EL (cell line): ENCODE data around the gene LCAT.

Experiments used
- DNase-seq: peaks from one replicate; pipeline ENCODE4 v3.0.0-alpha.2; 2016

The LCAT gene

DNA sequence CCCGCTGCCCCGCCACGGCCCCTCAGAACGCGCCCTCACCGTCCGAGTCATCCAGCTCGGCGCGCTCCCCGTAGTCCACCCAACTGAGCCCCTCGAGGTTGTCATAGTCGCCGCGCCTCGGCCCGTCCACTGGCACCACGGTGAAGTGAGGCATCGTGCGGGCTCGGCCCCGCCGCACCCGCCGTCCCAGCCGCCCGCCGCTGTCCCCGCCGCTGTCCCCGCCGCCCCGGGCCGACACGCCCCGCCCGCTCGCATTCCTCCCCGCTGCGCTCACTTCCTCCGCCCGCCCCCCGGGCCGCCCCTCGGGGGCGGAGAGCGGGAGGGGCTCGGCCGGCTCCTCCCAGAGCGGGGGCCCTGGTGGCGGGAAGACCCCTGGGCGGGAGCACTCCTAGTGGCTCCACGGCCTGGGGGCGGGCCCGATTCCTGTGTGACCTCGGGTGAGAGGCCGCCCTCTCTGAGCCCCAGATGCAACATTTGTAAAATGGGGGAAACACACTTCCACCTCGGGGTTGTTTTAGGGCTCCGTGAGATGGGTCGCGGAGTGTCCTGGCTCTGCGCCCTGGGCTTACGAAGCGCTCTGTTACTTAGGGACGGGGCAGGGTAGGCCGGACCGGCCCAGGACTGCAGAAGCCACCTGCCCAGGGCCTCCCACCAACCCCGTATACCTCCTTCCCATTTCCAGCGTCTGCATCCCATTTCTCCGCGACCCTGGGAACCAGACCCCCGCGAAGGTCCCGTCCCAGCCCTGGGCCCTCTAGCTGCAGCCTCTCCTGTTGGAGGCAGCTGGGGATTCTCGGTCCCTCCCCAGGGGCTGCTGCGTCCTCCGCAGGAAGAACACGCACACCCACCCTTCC is 24.7 kb upstream of the LCAT start, which contains the start of gene SLC12A4:
Gene SLC12A4 (minus strand): TSS at position 238 of the 854 bp plus-strand sequence. CDS start 84 bp downstream, at position 154.
- DNase-seq = peak; percentile 89

DNA sequence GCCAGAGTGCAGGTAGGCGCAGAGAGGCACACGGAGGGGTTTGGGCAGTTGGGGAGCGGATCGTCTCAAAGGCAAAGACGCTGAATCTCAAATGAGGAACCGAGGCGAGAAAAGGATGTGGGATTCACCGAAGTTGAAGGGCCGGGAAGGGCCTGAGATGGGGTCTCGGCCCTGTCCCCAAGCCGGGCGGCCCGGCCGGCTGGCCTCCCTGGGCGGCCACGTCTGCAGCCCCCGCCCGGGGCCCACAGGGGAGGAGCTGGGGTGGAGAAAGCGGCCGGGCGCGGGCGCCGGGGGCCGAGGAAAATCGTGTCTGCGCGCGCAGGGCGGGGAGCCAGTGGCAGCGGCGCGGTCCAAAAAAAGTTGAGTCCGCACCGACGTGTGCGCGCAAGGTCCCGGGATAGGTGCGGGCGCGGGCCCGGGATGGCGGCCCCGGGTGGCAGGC is 24.1 kb upstream of the LCAT start:
- peak; percentile 30 for DNase-seq

DNA sequence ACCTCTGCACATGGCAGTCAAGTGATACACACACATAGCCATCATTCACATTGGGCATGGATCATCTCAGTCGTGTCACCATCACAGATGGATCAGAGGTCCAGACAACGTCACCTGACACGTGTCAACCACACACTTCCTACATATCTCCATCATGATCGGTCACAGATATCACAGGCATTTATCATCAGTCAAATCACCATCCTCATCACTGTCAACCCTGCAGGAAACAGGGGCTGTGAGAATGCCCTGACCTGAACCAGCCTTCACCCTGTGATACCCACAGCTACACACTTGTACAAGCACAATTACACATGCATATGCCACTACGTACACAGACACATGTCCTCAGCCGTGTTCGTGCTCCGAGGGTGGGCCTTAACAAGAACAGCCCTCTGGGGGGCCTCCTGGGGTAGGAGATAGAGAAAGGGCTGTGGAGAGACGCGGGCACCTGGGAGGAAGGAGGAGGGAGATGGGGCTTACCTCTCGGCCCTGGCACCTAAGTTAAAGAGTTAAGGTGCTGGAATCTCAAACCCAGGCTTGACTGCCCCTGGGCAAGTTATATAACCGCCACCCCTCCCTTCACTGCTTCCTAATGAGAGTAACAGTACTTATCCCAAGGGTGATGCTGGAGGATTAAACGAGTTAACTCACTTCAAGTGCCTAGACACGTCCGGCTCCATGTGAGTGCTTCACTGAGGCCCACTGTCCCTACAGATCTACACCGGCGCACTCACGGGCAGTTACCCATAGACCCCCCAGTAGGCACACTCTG is 23.4 kb upstream of the LCAT start:
- peak; percentile 45 for DNase-seq

DNA sequence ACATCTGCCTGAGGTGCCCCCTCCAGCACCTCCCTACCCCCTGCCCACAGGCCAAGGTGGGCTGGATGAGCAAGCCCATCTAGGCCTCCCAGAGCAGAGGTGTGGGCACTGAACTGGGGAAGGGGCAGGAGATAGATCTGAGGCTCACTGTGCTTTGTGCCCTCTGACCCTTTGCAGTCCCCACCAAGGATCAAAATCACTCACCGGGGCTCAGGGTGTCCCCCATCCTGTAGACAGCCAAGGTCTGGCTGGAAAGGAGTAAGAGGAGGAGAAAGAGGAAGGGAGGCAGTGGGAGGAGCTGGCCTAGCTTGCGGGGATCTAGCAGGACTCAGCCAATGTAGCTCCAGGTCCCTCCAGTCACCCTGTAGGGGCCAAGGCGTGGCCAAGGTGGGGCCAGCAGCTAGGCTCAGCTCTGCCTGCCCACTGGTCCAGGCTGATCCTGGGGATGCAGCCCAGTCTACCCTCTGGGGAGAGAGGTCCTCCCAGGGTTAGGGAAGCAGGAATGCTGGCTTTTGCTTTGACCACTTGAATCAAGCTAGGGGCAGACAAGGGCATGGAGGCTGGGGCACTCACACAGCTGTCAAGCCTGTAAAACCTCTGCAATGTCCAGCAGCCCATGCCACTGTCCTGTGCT is 22.7 kb upstream of the LCAT start:
- DNase-seq = peak; percentile 75

DNA sequence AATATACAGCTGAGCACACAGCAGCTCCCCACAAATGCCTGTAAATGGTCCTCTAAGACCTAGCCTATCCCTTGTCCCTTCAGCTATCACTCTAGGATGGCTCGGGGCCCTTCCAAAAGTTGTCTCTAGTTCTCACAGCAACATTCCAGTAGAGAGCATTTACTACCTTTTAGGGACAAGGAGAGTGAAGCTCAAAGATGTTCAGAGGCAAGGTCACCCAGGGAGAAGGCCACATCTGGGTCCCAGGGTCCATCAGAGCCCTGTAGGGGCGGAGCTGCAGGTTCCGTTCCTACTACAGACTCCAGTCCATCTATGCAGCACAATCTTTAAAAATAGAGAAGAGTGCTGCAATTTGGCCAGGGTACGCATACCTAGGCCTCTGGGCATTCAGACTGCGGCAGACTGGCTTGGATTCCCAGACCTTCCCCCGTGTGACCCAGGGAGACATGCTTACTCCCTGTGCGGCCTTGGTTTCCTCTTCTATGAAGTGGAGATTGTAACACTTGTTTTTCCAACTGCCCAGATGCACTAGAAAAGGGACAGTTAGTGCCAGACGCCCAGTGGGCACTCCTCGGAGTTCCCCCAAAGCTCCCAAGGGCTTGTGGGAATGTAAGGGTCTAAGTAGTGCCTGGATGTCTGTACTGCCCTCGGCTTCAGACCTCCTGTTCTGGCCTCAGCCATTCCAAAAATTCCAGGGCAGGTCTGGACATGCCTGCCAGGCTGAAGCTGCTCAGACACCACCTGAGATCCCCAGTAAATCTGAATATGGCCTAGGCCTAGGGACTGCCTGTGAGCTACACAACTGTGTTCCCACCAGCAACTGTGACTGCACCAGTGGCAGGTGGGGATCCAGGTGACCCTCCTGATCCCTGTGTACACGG is 22.0 kb upstream of the LCAT start:
- DNase-seq = no peak

DNA sequence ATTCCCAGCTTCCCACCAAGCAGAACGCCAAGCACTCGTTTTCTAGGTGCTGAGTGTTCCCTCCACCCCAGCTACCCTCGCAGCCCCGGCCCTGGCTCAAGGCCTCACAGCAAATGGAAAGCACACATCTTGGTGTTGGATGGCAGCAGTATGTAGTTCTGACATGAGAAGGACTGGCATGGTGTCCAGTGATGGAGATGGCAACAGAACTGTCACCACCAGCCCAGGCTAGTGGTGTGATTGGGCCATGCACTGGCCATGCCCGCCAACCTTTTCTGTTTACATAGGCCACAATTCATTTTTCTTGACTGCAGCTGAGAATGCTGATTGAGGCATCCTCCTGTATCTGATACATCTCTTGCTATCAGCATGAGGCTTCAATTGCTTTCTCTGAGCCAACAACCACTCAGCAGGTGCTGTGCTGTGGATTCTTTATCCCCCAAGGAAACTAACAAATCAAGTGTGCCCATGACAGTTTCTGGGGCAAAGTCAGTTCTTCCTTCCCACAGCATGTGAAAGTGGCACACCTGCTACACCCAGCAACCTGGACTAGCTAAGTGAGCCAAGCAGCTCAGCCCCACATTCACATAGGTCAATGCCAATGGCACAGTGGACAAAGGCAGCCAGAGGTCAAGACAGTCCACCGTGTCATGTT is 20.7 kb upstream of the LCAT start:
- DNase-seq = no peak

DNA sequence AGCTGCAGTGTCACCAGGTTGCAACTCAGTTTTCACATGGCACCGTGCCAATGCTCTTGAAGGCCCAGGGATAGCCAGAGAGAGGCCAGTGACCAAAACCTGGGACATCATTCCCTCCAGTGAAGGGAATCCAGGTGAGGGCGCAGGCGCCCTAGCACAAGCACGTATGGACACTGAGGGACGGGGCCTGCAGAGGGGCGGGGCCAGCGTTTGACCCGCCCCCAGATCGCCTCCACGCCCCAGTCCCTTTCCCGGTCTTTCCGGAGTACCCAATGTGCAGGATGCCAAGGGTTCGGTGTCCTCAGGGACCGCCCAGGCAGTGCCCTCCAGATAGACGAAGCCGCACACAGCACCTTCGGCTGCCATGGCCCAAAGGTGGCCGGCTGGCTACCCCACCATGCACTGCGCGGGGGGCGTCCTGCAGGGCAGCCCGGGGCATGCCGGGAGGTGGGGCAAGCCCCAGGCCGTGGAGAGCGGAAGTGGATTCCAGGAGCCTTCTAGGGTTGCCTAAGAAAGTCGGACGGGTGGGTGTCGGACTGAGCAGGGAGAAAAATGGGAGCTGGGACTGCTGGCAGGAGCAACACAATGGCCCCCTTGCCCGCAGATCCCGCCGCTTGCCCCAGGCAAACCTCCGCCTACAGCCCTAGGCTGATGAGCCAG is 19.9 kb upstream of the LCAT start:
- DNase-seq = no peak

DNA sequence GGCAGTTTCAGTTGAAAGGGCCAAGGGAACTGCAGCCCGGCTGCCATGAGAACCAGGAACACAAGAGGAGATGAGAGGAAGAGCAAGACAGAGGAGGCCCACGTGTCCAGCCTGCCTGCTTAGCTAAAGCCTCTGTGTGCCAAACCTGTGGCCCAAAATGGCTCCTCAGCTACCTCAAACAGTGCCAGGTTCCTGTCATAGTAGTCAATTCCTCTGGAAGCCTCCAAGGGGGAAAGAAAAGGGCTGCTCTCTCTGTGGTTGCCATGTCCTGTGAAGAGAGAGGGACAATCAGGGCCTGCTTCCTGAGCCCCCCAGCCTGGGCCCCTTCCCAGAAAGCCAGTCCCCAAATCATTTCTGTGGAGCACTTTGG is 19.4 kb upstream of the LCAT start:
- DNase-seq = no peak

DNA sequence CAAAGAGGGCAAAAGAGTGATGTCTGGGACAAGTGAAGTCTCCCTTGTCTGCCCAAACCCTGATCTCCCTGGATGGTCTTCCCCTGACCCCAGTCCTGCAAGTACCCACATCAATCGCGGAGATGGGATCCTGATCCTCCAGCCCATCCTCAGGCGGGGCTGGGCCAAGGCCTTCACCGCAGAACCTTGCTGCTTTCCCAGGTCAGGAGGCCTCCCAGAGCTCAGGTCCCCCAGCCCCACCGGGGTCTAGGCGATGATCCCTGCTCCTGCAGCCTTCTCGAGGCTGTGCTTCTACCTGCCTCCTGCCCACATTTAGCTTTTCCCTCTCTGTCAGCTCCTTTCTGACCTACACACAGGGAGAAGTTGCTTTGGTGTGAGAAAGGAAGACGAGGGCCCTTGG is 18.2 kb upstream of the LCAT start:
- no peak for DNase-seq

DNA sequence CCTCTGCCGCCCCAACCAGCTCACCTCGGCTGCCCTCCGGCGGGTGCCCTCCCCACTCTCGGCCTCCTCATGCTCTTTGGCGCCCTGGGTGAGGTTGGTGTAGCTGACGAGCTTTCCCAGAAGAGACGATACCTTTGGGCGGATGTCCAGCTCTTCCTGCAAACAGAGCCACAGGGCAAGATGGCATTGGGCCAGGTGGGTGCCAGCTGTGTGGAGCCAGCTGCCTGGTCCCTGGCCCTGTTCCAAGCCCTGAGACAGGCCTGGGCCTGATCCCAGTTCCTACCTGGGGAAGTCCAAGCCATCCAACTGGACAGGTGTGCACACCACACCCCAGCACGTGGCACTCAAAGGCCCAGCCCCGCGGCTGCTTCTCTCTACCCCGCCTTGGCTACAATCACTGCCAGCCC is 17.6 kb upstream of the LCAT start:
- DNase-seq = no peak

DNA sequence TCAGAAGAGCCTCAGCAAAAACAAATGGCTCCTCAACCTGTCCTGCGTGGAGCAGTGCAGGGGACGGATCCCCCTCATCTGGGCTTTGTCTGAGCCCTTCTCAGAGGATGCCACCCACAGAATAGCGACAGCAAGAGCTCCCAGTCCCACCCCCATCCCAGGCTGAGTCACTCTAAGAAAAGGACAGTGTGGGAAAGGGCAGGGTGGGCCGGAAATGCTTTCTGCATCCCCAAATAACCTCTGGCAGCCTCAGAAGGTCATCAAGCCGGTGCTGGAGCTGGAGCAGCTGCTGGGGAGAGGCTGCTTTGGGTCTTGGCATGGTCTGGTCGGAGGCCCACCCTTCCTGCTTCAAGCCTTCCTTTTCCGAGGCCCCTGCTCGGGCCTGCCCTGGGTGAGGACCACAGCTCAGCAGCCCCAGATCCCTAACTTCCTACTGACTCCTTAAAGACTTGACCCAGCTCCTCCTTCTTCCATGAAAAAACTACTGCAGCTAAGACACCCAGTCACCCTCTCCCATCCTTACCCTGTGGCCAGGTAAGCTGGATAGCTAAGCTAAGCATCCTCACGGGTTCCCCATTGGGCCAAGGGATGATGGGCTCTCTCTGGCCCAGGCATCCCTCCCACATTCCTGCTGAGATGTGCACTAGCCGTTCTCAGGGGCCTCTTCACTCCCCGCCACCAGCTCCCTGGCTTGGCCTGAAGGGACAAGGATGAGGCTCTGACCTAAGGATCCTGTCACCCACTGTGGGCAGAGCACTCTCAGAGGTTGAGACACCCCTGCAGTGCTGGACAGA is 15.8 kb upstream of the LCAT start:
- DNase-seq = peak; percentile 85

DNA sequence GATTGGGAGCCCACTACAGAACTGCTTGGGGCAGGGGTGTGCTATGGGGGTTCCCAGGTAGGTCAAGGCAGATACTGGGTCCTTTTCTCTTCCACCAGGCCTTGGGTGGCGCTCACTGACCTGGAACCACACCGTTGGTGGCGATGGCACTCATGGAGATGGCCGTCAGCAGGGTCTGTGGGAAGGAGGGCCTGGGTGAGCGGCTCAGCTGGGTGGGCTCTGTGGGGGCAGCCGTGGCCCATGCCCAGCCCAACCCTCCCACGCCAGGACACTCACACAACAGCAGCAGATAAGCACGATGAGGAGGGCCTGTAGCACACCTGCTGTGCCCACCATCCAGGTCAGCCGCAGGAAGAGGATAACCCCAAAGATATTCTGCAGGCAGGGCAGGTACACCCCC is 13.7 kb upstream of the LCAT start:
- no peak for DNase-seq

DNA sequence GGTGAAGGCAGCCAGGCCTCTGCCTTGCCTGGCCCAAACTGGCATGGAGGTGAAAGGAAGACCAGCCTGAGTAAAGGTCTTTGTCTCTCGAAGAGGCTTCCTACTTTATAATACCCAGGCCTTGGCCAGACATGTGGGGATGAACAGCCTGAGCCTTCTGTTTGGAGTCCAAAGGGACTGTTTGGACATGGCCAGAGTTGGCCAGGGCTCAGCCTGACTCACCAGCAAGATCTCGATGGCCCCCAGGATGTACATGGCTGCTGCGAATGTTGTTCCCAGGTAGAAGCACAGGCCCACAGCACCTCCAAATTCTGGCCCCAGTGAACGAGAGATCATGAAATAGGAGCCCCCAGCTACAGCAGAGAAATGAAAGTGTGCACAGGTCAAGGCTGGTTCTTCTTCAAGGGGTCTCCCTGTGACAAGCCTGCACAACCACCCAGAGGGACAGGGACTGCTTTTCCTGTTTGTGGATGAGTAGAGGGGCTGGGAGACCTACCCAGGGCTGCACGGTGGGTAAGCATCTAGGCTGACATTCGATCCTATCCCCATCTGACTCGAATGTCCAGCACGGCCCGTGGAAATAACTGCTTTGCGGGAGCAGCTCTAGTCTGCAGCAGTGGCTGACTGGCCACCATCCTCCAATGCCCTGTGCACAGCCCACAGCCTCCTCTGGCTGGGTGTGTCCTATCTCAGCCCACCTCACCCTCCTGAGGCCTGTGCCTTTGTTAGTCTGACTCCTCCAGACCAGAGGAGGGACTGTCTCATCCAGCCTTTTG is 10.7 kb upstream of the LCAT start:
- DNase-seq = no peak

DNA sequence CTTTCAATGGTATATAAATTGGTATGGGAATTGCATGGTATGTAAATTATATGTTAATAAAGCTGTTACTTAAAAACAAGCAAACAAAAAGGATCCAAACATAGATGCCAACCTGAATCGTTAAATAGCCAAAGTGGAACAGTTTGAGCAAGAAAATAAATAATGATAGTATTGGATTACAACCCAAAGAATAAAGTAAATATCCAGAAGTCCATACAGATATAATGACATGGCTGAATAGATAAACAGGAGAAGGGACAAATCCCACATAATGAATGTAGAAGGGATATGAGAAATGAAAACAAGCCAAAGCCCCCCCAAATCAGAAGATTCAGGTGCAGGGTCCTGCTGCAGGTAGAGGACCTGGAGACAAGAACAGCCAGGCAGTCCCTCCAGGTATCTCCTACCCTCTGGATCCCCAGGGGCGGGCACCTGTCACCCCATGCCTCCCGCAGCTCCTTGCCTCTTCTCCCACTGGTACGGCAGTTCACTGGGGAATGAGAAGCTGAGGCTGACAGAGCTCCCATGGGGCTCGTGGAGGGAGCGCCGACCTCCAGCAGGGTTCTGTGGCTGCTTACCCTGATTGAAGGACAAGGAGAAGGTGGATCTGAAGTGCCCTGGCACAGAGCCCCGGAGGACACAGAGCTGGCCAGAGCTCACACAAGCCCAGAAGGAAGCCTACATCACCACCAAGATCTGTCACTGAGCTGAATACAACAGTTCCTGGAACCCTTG is 9.9 kb upstream of the LCAT start:
- DNase-seq = no peak

DNA sequence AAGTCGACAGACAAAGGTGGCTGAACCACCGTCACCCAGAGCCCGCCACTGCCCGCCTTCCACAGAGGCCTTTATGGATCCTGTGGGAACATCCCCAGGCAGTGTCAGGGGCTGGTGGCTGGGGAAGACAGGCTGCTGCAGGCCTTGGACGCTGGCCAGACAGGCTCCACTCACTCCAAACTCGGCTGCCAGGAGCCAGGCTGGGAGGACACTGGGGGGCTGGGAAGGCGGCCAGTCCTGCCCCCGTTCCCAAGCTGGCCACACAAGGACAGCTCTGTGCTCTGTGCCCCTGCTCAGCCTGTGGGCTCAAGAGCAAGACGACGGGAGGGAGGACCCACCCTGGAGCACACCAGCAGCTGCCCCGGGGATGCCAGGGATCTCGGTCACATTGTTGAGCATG is 7.6 kb upstream of the LCAT start:
- DNase-seq = no peak

DNA sequence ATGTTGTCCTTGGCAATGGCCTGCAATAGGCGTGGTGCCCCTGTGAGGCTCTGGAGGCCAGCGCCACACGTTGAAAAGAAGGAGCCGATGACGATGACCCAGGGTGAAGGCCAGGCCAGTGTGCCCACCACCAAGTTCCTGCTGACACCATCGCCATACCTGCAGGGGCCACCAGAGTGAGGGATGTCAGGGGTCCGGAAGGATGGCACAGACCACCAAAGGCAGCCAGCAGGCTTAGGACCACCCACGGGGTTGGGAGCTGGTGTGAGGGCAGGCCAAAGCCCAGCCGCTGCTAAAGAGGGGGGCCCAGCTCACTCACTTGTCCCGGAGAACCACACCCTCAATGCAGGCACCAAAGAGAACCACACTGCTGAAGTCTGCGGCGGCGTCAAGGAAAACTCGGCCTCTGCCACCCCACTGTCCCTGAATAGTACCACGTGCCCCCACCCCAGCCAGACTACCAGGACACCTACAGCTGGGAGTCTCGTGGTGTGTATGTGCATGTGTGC is 6.5 kb upstream of the LCAT start:
- DNase-seq = no peak

DNA sequence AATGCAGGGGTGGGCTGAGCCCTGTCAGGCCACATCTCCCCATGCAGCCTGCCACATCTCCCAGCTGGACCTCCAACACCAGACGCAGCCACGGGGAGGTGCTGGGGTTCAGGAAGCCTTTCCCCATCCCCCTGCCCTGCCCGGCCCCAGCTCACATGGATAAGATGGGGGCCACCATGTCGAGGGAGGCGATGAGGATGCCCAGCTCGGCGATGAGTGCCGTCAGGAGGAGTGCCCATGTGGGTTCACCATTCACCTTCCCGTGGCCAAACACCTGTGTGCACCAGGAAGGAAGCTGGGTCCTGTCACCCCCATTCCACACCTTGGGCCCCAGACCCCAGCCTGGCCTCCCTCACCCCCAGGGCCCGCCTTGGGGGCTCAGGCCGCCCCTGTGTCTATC is 5.7 kb upstream of the LCAT start:
- no peak for DNase-seq

DNA sequence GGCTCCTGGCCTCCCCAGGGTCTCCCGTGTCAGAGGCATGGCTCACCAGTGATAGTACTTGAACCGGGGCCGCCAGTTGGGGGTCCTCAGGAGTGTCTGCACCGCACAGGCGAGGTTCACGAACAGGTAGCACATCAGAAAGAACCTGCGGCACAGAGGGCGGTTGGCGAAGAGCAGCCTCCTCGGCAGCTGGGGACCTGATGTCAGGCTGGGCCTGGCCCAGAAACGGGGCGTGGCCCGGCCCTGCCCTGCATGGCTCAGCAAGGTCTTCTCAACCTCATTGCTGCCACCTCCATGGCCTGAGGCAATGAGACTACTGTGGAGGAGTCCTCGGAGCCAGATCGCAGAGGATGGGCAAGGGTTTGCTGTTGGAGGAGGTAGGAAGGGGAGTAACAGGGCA is 4.1 kb upstream of the LCAT start:
- no peak for DNase-seq
